Trophoblast cell (in vitro differentiated cells and primary cell): ENCODE measurements around the gene ZBTB20.

ENCODE experiments used
- DNase-seq, 2 donors: peaks; one replicate each; pipeline ENCODE4 v3.0.0-alpha.2; 2016
- H2AFZ ChIP-seq: 2 replicates; pipeline ENCODE4 v1.6.1; 2013; ENCODE audit warnings: low read length, moderate library complexity, mild to moderate bottlenecking; ENCODE audit not compliant: insufficient read depth, poor library complexity
- H2AK5ac ChIP-seq: 2 replicates; pipeline ENCODE4 v1.6.1; 2013; ENCODE audit warnings: mild to moderate bottlenecking, low read length
- H2BK120ac ChIP-seq: 2 replicates; pipeline ENCODE4 v1.6.1; 2013; ENCODE audit warnings: low read length, mild to moderate bottlenecking, moderate library complexity; ENCODE audit not compliant: insufficient read depth, poor library complexity
- H2BK12ac ChIP-seq: 2 replicates; pipeline ENCODE4 v1.6.1; 2013; ENCODE audit warnings: mild to moderate bottlenecking, low read length, moderate library complexity
- H2BK5ac ChIP-seq: 2 replicates; pipeline ENCODE4 v1.6.1; 2013; ENCODE audit warnings: low read length, low read depth, moderate library complexity, mild to moderate bottlenecking; ENCODE audit not compliant: poor library complexity
- H3K14ac ChIP-seq: 2 replicates; pipeline ENCODE4 v1.6.1; 2013; ENCODE audit warnings: mild to moderate bottlenecking, low read length
- H3K18ac ChIP-seq: 2 replicates; pipeline ENCODE4 v1.6.1; 2013; ENCODE audit warnings: mild to moderate bottlenecking, low read length
- H3K23ac ChIP-seq: 2 replicates; pipeline ENCODE4 v1.6.1; 2013; ENCODE audit warnings: low read length
- H3K27ac ChIP-seq: 2 replicates; pipeline ENCODE4 v1.5.1; 2013; ENCODE audit warnings: low read depth, mild to moderate bottlenecking, inconsistent platforms, low read length, moderate library complexity
- H3K27me3 ChIP-seq: 2 replicates; pipeline ENCODE4 v1.6.1; 2013; ENCODE audit warnings: inconsistent platforms, mild to moderate bottlenecking, low read length, moderate library complexity; ENCODE audit not compliant: insufficient read depth
- H3K36me3 ChIP-seq, 2 experiments: 1 replicate in 1 of 2; 2 replicates in 1 of 2; pipeline ENCODE4 v1.6.1; 2013; ENCODE audit warnings: low read length in 2 of 2, mild to moderate bottlenecking in 2 of 2, moderate library complexity in 1 of 2; ENCODE audit not compliant: insufficient read depth in 2 of 2, control insufficient read depth in 1 of 2
- H3K4ac ChIP-seq: 2 replicates; pipeline ENCODE4 v1.6.1; 2013; ENCODE audit warnings: low read depth, mild to moderate bottlenecking, low read length, moderate library complexity
- H3K4me1 ChIP-seq, 2 experiments: 1 replicate in 1 of 2; 2 replicates in 1 of 2; pipeline ENCODE4 v1.6.1; 2013; ENCODE audit warnings: low read length in 2 of 2, mild to moderate bottlenecking in 2 of 2, moderate library complexity in 1 of 2; ENCODE audit not compliant: insufficient read depth in 2 of 2, control insufficient read depth in 1 of 2
- H3K4me2 ChIP-seq: 2 replicates; pipeline ENCODE4 v1.6.1; 2013; ENCODE audit warnings: inconsistent platforms, mild to moderate bottlenecking, low read length, moderate library complexity
- H3K4me3 ChIP-seq: 2 replicates; pipeline ENCODE4 v1.5.1; 2013; ENCODE audit warnings: mild to moderate bottlenecking, low read depth, low read length, inconsistent platforms
- H3K79me1 ChIP-seq: one replicate; pipeline ENCODE4 v1.6.1; 2013; ENCODE audit warnings: low read length
- H3K79me2 ChIP-seq: 2 replicates; pipeline ENCODE4 v1.6.1; 2013; ENCODE audit warnings: low read length, mild to moderate bottlenecking; ENCODE audit not compliant: control insufficient read depth, insufficient read depth, poor library complexity
- H3K9ac ChIP-seq: 2 replicates; pipeline ENCODE4 v1.6.1; 2013; ENCODE audit warnings: mild to moderate bottlenecking, low read length
- H3K9me3 ChIP-seq: 2 replicates; pipeline ENCODE4 v1.6.1; 2013; ENCODE audit warnings: low read depth, mild to moderate bottlenecking, control low read depth, inconsistent platforms, low read length; ENCODE audit not compliant: insufficient read depth
- H4K12ac ChIP-seq: 2 replicates; pipeline ENCODE4 v1.6.1; 2013; ENCODE audit warnings: low read depth, mild to moderate bottlenecking, low read length, moderate library complexity
- H4K8ac ChIP-seq: 2 replicates; pipeline ENCODE4 v1.6.1; 2013; ENCODE audit warnings: low read depth, mild to moderate bottlenecking, low read length, moderate library complexity
- H4K91ac ChIP-seq: one replicate; pipeline ENCODE4 v1.6.1; 2013; ENCODE audit warnings: low read depth, mild to moderate bottlenecking, low read length, moderate library complexity
- WGBS: extraction: QIAGEN DNeasy Blood & Tissue Kit; methylation state at CpG from one replicate; pipeline ENCODE4 v1.1.7; 2013; ENCODE audit warnings: missing lambda C conversion rate; ENCODE audit not compliant: insufficient read length, insufficient coverage; ENCODE audit errors: extremely low coverage; 5-methylcytosine and 5-hydroxymethylcytosine counted together

The ZBTB20 gene

GRCh38 chr3:114451051-114451451, 696.0 kb downstream of the ZBTB20 start:
- Histone ChIP-seq H3K9me3 (no peaks in the 10 kb centered on the region), H2BK120ac (no peak overlapping the region), H4K91ac (no peak overlapping the region), H3K9ac (no peak overlapping the region), H2AFZ (no peak overlapping the region), H3K4ac (no peak overlapping the region), H3K23ac (no peak overlapping the region), H3K27ac (no peak overlapping the region), H2BK12ac (no peak overlapping the region), H3K79me2 (no peaks in the 10 kb centered on the region), H4K12ac (no peak overlapping the region), H3K18ac (no peak overlapping the region), H4K8ac (no peak overlapping the region), H3K4me1 (no peaks in the 10 kb centered on the region), H2AK5ac (no peak overlapping the region), H3K4me3 (no peak overlapping the region), H3K14ac (no peak overlapping the region), H3K27me3 (no peaks in the 10 kb centered on the region), H3K36me3 (no peaks in the 10 kb centered on the region), H2BK5ac (no peak overlapping the region), H3K4me2 (no peak overlapping the region), H3K79me1 (no peaks in the 10 kb centered on the region)
- whole genome bisulfite sequencing, result no CpG with 5 or more reads among the region's 2 CpGs
- no peak for DNase-seq

GRCh38 chr3:114450008-114450596, 697.0 kb downstream of the ZBTB20 start:
- H3K4me2 ChIP-seq, result no peak overlapping the region
- H2BK120ac ChIP-seq, result no peak overlapping the region
- no peak for DNase-seq
- no peaks in the 10 kb centered on the region for H3K79me1 ChIP-seq
- no peak overlapping the region for H2BK12ac ChIP-seq
- H4K91ac ChIP-seq, result no peak overlapping the region
- H3K18ac ChIP-seq, result no peak overlapping the region
- no peak overlapping the region for H2AFZ ChIP-seq
- no peak overlapping the region for H4K12ac ChIP-seq
- no peak overlapping the region for H3K27ac ChIP-seq
- no peaks in the 10 kb centered on the region for H3K4me1 ChIP-seq
- H3K79me2 ChIP-seq, result no peaks in the 10 kb centered on the region
- H4K8ac ChIP-seq, result no peak overlapping the region
- H3K9me3 ChIP-seq, result no peaks in the 10 kb centered on the region
- H3K23ac ChIP-seq, result no peak overlapping the region
- no peak overlapping the region for H2BK5ac ChIP-seq
- no peak overlapping the region for H3K4me3 ChIP-seq
- H3K9ac ChIP-seq, result no peak overlapping the region
- no peak overlapping the region for H3K14ac ChIP-seq
- no peak overlapping the region for H3K4ac ChIP-seq
- WGBS, result no CpG with 5 or more reads among the region's 7 CpGs
- no peak overlapping the region for H2AK5ac ChIP-seq
- no peaks in the 10 kb centered on the region for H3K36me3 ChIP-seq
- H3K27me3 ChIP-seq, result no peaks in the 10 kb centered on the region

GRCh38 chr3:114449271-114450007, 697.6 kb downstream of the ZBTB20 start:
- Histone ChIP-seq H2BK12ac (no peak overlapping the region), H3K27me3 (no peaks in the 10 kb centered on the region), H3K4me3 (no peak overlapping the region), H3K23ac (no peak overlapping the region), H3K14ac (no peak overlapping the region), H3K36me3 (no peaks in the 10 kb centered on the region), H3K9me3 (no peaks in the 10 kb centered on the region), H3K4me1 (no peaks in the 10 kb centered on the region), H3K9ac (no peak overlapping the region), H4K12ac (no peak overlapping the region), H2BK120ac (no peak overlapping the region), H2AK5ac (no peak overlapping the region), H3K79me2 (no peaks in the 10 kb centered on the region), H3K4ac (no peak overlapping the region), H3K18ac (no peak overlapping the region), H3K27ac (no peak overlapping the region), H2BK5ac (no peak overlapping the region), H4K91ac (no peak overlapping the region), H2AFZ (no peak overlapping the region), H3K79me1 (no peaks in the 10 kb centered on the region), H4K8ac (no peak overlapping the region), H3K4me2 (no peak overlapping the region)
- DNase-seq, result peak in 1 of 2 donors; percentile 30
- no CpG with 5 or more reads among the region's 9 CpGs for WGBS

- Histone ChIP-seq H3K4me1 (no peaks in the 10 kb centered on the region), H3K27ac (no peak overlapping the region), H3K14ac (no peak overlapping the region), H3K9me3 (no peaks in the 10 kb centered on the region), H3K18ac (no peak overlapping the region), H4K91ac (no peak overlapping the region), H2BK12ac (no peak overlapping the region), H3K36me3 (no peaks in the 10 kb centered on the region), H4K12ac (no peak overlapping the region), H2AFZ (no peak overlapping the region), H2BK5ac (no peak overlapping the region), H2AK5ac (no peak overlapping the region), H3K4ac (no peak overlapping the region), H2BK120ac (no peak overlapping the region), H3K9ac (no peak overlapping the region), H3K4me3 (no peak overlapping the region), H3K79me1 (no peaks in the 10 kb centered on the region), H4K8ac (no peak overlapping the region), H3K4me2 (no peak overlapping the region), H3K27me3 (no peaks in the 10 kb centered on the region), H3K79me2 (no peaks in the 10 kb centered on the region), H3K23ac (no peak overlapping the region)
- no peak for DNase-seq
- WGBS, result no CpG with 5 or more reads among the region's 4 CpGs
These were observed 699.1 kb downstream of the ZBTB20 start for GRCh38 chr3:114447950-114448479.
